Activated naive CD4-positive, alpha-beta T cell treated with anti-CD3 and anti-CD28 coated beads, Interleukin-2, amount 50 U/mL, for 24 hours (primary cell): ENCODE measurements around the gene MTMR1.

ENCODE experiments used
- H3K27ac Mint-ChIP-seq: one replicate; pipeline ENCODE4 v1.8.0; 2021; ENCODE audit warnings: mild to moderate bottlenecking, mixed read lengths
- H3K27me3 Mint-ChIP-seq: one replicate; pipeline ENCODE4 v1.8.0; 2021; ENCODE audit warnings: mixed read lengths
- H3K36me3 Mint-ChIP-seq: one replicate; pipeline ENCODE4 v1.8.0; 2021; ENCODE audit warnings: mixed read lengths
- H3K4me1 Mint-ChIP-seq: one replicate; pipeline ENCODE4 v1.8.0; 2021; ENCODE audit warnings: mixed read lengths
- H3K4me3 Mint-ChIP-seq: one replicate; pipeline ENCODE4 v1.8.0; 2021; ENCODE audit warnings: mild to moderate bottlenecking, mixed read lengths
- H3K9me3 Mint-ChIP-seq: one replicate; pipeline ENCODE4 v1.8.0; 2021; ENCODE audit warnings: mixed read lengths

MTMR1 gene

GRCh38 chrX:150719621-150720020 is 26.4 kb downstream of the MTMR1 start:
- H3K27ac Mint-ChIP-seq, result peak overlapping the region; percentile 30
- no peak overlapping the region for H3K4me3 Mint-ChIP-seq
- H3K4me1 Mint-ChIP-seq, result peaks cover 40% of the 10 kb centered on the region

GRCh38 chrX:150729956-150730355 is 36.8 kb downstream of the MTMR1 start:
- H3K4me1 Mint-ChIP-seq, result peaks cover 37% of the 10 kb centered on the region
- H3K4me3 Mint-ChIP-seq, result no peak overlapping the region
- no peak overlapping the region for H3K27ac Mint-ChIP-seq
- H3K27me3 Mint-ChIP-seq, result no peaks in the 10 kb centered on the region
- H3K36me3 Mint-ChIP-seq, result peaks cover 15% of the 10 kb centered on the region
- no peaks in the 10 kb centered on the region for H3K9me3 Mint-ChIP-seq

More at GRCh38 chrX:150719621-150720020, 26.4 kb downstream of the MTMR1 start:
- Mint-ChIP-seq H3K27me3 (no peaks in the 10 kb centered on the region), H3K36me3 (peaks cover 4% of the 10 kb centered on the region), H3K9me3 (no peaks in the 10 kb centered on the region)

- Mint-ChIP-seq H3K9me3 (no peaks in the 10 kb centered on the region), H3K27me3 (no peaks in the 10 kb centered on the region), H3K27ac (no peak overlapping the region), H3K4me1 (peaks cover 38% of the 10 kb centered on the region), H3K36me3 (peaks cover 17% of the 10 kb centered on the region), H3K4me3 (no peak overlapping the region)
Measured at GRCh38 chrX:150730719-150731118, 37.5 kb downstream of the MTMR1 start.

- Mint-ChIP-seq H3K4me3 (peak overlapping the region; percentile 60), H3K4me1 (peaks cover 39% of the 10 kb centered on the region), H3K27me3 (no peaks in the 10 kb centered on the region), H3K27ac (peak overlapping the region; percentile 98), H3K36me3 (peaks cover 17% of the 10 kb centered on the region), H3K9me3 (no peaks in the 10 kb centered on the region)
Measured at GRCh38 chrX:150731795-150732194, 38.6 kb downstream of the MTMR1 start.

GRCh38 chrX:150736475-150736874 is 43.3 kb downstream of the MTMR1 start:
- Mint-ChIP-seq H3K9me3 (no peaks in the 10 kb centered on the region), H3K27me3 (no peaks in the 10 kb centered on the region), H3K27ac (no peak overlapping the region), H3K4me1 (peaks cover 37% of the 10 kb centered on the region), H3K36me3 (peaks cover 23% of the 10 kb centered on the region), H3K4me3 (peak overlapping the region; percentile 52)

GRCh38 chrX:150752124-150752523 is 58.9 kb downstream of the MTMR1 start:
- no peaks in the 10 kb centered on the region for H3K27me3 Mint-ChIP-seq
- H3K36me3 Mint-ChIP-seq, result no peaks in the 10 kb centered on the region
- no peak overlapping the region for H3K4me3 Mint-ChIP-seq
- H3K27ac Mint-ChIP-seq, result no peak overlapping the region
- no peaks in the 10 kb centered on the region for H3K4me1 Mint-ChIP-seq
- H3K9me3 Mint-ChIP-seq, result no peaks in the 10 kb centered on the region

GRCh38 chrX:150753357-150753756 is 60.2 kb downstream of the MTMR1 start:
- Mint-ChIP-seq H3K9me3 (no peaks in the 10 kb centered on the region), H3K27me3 (no peaks in the 10 kb centered on the region), H3K4me3 (no peak overlapping the region), H3K4me1 (no peaks in the 10 kb centered on the region), H3K27ac (no peak overlapping the region), H3K36me3 (no peaks in the 10 kb centered on the region)

- Mint-ChIP-seq H3K9me3 (no peaks in the 10 kb centered on the region), H3K4me3 (no peak overlapping the region), H3K36me3 (no peaks in the 10 kb centered on the region), H3K27me3 (no peaks in the 10 kb centered on the region), H3K4me1 (no peaks in the 10 kb centered on the region), H3K27ac (no peak overlapping the region)
Measured at GRCh38 chrX:150753968-150754367, 60.8 kb downstream of the MTMR1 start.

GRCh38 chrX:150757371-150757770 is 64.2 kb downstream of the MTMR1 start:
- Mint-ChIP-seq H3K36me3 (no peaks in the 10 kb centered on the region), H3K4me3 (no peak overlapping the region), H3K27ac (no peak overlapping the region), H3K27me3 (no peaks in the 10 kb centered on the region), H3K4me1 (no peaks in the 10 kb centered on the region), H3K9me3 (no peaks in the 10 kb centered on the region)

GRCh38 chrX:150759568-150760416 is 66.6 kb downstream of the MTMR1 start:
- Mint-ChIP-seq H3K36me3 (peaks cover 2% of the 10 kb centered on the region), H3K4me3 (no peak overlapping the region)

GRCh38 chrX:150761176-150761818 is 68.1 kb downstream of the MTMR1 start:
- no peak overlapping the region for H3K4me3 Mint-ChIP-seq
- H3K27ac Mint-ChIP-seq, result peak overlapping the region; percentile 51
- H3K4me1 Mint-ChIP-seq, result no peaks in the 10 kb centered on the region
- no peaks in the 10 kb centered on the region for H3K9me3 Mint-ChIP-seq
- H3K36me3 Mint-ChIP-seq, result peaks cover 2% of the 10 kb centered on the region
- no peaks in the 10 kb centered on the region for H3K27me3 Mint-ChIP-seq

More at GRCh38 chrX:150759568-150760416, 66.6 kb downstream of the MTMR1 start:
- no peaks in the 10 kb centered on the region for H3K27me3 Mint-ChIP-seq
- H3K4me1 Mint-ChIP-seq, result no peaks in the 10 kb centered on the region
- H3K9me3 Mint-ChIP-seq, result no peaks in the 10 kb centered on the region
- no peak overlapping the region for H3K27ac Mint-ChIP-seq

GRCh38 chrX:150761819-150762216 is 68.6 kb downstream of the MTMR1 start:
- Mint-ChIP-seq H3K4me3 (no peak overlapping the region), H3K9me3 (no peaks in the 10 kb centered on the region)

GRCh38 chrX:150762258-150763165 is 69.3 kb downstream of the MTMR1 start:
- Mint-ChIP-seq H3K9me3 (no peaks in the 10 kb centered on the region), H3K4me3 (no peak overlapping the region)

More at GRCh38 chrX:150761819-150762216, 68.6 kb downstream of the MTMR1 start:
- Mint-ChIP-seq H3K27me3 (no peaks in the 10 kb centered on the region), H3K4me1 (no peaks in the 10 kb centered on the region), H3K36me3 (peaks cover 2% of the 10 kb centered on the region), H3K27ac (no peak overlapping the region)

GRCh38 chrX:150763303-150763797 is 70.2 kb downstream of the MTMR1 start:
- Mint-ChIP-seq H3K36me3 (peaks cover 2% of the 10 kb centered on the region), H3K4me1 (no peaks in the 10 kb centered on the region), H3K27ac (peak overlapping the region; percentile 35), H3K27me3 (no peaks in the 10 kb centered on the region), H3K9me3 (no peaks in the 10 kb centered on the region), H3K4me3 (no peak overlapping the region)

More at GRCh38 chrX:150762258-150763165, 69.3 kb downstream of the MTMR1 start:
- H3K36me3 Mint-ChIP-seq, result peaks cover 2% of the 10 kb centered on the region
- no peaks in the 10 kb centered on the region for H3K4me1 Mint-ChIP-seq
- H3K27me3 Mint-ChIP-seq, result no peaks in the 10 kb centered on the region
- no peak overlapping the region for H3K27ac Mint-ChIP-seq

GRCh38 chrX:150763810-150764209 is 70.6 kb downstream of the MTMR1 start:
- H3K27ac Mint-ChIP-seq, result no peak overlapping the region
- peaks cover 2% of the 10 kb centered on the region for H3K36me3 Mint-ChIP-seq
- H3K27me3 Mint-ChIP-seq, result no peaks in the 10 kb centered on the region
- H3K4me1 Mint-ChIP-seq, result no peaks in the 10 kb centered on the region
- H3K9me3 Mint-ChIP-seq, result no peaks in the 10 kb centered on the region
- no peak overlapping the region for H3K4me3 Mint-ChIP-seq
